HG02981 (cell line): ENCODE data around the gene PTCHD1.

Experiments
- ATAC-seq: cut with Tn5 transposase; IDR thresholded peaks from one replicate; pipeline ENCODE4 v1.9.1; 2021; ENCODE audit warnings: mild to moderate bottlenecking, moderate library complexity; ENCODE audit not compliant: unreplicated experiment

The PTCHD1 gene

DNA sequence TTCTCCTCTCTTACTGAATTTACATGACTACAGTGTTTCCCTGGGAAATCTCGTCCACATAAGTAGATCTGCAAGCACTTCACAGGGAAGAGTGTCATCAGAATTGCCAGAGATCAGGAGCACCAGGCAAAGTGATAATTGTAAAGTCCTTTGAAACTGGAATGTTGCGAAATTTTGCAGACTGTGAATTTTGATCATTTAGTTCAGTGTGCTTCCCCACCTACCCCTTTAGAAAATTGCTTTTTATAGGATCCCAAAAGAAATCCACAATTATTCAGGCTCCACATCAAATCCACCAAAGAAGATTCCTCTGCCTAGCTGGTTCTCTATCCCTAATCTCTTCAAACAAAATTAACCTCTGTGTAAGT, 10.2 kb downstream of the PTCHD1 start:
- no peak for ATAC-seq

DNA sequence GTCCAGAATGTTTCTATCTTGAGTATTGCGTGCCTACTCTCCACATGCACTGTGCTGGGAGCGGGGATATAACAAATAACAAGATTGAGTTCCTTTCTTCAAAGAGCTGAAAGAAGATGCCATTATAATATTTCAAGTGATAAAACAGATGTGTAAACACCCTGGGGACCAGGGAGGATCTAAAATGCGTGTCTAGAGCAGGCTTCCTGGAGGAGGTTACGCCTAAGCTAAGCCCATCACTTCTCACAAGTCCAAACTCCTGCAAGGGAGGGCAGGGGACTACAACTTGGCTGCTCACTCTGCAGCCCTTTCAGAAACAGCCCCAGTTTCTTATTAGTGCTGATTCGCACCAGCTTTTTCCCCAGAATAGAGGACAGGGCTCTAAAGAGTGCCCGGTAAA, 21.5 kb downstream of the PTCHD1 start:
- ATAC-seq: no peak

DNA sequence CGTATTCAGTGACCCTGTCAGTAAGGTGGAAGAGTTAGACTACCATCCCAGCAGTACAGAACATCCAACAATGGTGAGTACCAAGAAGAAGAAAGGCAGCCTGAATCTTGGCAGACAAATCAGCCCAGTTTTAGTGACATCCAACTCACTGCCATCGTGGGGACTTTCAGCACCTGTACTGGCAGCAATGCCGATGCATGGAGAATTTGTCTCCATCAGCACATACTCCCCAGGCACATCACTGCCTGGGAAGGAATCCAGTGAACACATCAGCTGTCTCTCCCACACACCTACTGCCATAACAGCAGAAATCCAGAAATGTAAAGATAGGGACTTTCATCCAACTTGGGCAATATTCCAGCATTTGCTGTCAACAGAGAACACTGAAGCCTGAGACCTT, 29.8 kb downstream of the PTCHD1 start:
- ATAC-seq: no peak

DNA sequence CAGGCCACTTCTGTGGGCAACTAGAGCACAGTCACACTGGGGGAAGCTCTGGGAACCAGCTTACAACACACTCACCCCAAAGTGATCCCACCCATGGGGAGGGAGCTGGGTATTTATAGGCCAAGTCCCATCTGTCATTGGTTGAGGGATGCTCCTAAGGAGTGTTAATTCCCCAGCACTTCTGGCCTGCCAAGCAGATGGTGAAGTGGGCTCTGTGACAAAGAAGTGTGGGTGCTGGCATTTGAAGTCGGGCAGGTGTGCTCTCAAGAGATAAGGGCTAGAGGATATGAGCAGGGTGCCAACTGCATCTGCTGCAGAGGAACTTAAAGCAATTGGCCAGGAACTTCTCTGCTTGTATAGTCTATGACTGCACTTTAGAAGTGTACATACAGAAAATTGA, 30.9 kb downstream of the PTCHD1 start:
- no peak for ATAC-seq

DNA sequence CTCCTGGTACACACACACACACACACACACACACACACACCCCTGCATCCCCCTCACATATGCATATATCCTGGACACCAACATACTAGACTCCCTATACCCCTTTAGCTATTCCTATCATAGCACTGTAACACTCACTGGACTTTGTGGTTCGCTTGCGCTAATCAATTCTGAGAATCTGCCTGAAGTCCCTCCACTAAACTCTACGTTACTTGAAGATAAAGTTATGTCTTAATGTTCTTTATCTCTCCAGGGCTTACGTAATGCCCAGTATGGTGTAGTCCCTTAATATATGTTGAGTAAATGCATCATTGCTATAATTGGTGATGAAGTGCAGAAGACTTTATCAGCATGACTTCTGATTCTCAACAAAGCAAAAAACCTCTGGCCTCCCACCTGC, 32.3 kb downstream of the PTCHD1 start:
- ATAC-seq: no peak

DNA sequence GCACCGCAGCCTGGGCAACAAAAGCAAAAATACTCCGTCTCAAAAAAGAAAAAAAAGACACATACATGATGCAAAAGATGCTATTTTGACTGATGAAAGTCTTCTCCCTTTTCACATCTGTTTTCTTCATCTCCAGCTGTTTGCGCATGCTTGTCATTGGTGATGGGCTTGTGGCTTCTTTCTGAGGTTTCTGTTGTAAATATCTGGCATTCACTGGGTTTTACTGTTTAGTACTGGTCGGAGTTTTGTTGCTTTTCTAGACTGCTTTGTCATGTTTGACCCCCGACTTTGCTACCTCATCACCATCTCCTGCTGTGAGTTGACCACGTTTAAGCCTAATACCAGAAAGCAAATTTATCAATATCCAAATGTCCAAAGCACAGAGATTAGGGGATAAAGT, 34.4 kb downstream of the PTCHD1 start:
- ATAC-seq: no peak

DNA sequence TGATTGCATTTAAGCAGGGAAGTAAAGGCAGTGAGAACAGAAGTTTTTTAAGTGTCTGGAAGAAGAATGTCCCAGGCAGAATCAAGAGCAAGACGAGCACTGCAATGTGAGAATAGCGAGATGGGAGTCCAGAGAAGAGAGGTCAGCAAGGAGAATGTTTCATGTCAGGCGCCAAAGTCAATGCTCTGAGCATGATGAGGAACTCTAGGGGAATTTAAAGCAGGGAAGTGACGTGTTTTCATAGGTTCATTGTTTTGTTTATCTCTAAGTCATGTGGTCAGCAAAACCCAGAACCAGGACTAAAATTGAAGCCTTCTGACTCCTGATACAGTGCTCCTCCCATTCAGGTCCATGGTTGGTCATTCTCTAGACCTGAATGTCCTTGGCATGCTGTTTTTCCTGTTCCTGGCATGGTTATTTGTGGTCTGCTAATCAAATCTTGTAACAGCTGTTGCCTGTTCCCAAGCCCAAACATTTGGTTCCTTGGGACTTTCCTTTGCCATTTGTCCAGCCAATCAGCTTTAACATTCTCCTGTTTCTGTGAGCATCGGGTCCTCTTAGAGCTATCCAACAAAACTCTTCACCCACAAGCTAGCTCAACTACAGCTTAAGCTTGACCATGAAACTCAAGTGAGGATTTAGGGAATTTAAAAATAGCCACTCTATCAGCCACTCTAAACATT, 37.7 kb downstream of the PTCHD1 start:
- no peak for ATAC-seq

DNA sequence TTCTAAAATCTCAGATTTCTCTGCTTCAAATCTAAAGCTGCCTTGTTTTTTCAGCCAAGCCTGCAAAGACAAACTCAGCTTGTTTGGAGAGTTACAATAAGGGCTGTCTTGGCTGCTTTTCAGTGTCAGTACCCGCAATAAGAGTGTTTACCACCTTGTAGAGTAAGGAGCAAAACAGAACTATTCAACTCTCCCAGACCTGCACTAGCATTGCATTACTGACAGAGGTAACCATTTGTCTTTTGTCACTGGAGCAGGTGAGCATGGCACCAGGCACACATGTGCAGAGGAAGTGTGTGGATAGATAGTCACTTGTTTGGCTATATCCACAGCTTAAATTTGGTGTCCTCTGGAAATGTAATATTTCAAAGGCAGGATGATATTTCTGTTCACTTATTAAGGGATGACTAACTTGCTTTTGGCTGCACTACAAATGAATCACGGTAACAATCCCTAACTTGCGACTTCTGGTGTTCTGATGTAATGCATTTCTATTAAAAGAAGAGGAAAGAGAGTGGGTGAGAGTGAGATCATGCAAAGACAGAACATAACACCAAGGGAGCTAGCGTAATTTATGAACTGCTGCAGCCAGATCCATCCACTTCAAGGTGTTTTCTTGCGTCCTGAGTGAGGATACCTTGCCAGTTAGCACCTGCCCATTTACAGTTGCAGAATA, 38.6 kb downstream of the PTCHD1 start:
- no peak for ATAC-seq

DNA sequence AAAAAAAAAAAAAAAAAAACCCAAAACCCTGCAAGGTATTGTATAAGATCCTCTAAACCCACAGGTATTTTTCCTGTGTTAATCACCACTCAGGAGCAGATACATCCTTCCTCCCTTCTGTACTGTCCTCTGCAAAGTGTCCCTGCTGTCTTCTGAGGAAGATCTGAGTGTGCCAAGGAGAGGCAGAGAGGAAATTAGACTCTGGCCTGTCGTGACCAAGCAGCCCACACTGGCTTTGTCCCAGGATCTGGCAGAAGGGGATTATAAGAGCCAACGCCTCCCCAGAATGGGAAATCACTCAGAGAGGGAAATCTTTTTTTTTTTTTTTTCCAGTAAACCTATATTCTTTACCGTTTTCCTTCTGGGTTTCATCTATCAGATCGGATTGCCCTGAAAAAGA, 39.6 kb downstream of the PTCHD1 start:
- ATAC-seq: no peak

DNA sequence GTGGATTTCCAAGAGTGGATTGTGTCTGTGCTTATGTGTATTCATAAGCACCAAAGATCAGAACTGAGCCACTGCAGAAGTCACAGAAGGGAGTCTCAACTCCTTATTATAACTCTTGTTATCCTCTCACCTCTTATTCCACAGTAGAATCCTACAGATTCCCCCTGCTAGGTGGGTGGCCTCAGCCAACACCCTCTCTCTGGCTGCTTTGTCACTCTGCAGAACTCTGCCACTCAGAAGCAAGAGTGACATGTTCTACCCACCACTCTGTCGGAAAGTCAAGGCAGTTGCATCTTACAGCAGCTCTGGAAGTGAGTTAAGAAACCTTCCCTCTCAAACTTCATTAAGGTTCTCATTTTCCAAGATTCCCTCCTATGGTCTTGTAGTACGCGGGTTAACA, 41.9 kb downstream of the PTCHD1 start:
- ATAC-seq: no peak

DNA sequence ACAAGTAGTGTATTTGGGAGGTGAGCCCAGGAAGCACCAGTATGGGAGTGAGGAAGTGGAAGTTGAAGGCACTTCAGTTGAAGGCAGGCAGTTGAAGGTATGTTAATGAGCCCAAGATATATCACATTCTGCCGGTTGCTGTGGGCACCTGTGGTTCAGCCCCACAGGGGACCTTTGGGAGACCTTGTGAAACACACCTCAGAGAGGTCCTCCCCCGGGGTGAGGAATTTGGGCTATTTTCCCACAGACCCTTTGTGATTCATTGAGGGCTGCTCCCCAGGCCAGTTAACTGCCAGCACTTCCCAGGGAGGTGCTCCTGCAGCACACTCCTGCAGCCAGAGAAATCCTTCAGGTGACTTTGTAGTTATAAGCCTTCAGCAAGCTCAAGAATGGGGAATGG, 45.9 kb downstream of the PTCHD1 start:
- no peak for ATAC-seq

DNA sequence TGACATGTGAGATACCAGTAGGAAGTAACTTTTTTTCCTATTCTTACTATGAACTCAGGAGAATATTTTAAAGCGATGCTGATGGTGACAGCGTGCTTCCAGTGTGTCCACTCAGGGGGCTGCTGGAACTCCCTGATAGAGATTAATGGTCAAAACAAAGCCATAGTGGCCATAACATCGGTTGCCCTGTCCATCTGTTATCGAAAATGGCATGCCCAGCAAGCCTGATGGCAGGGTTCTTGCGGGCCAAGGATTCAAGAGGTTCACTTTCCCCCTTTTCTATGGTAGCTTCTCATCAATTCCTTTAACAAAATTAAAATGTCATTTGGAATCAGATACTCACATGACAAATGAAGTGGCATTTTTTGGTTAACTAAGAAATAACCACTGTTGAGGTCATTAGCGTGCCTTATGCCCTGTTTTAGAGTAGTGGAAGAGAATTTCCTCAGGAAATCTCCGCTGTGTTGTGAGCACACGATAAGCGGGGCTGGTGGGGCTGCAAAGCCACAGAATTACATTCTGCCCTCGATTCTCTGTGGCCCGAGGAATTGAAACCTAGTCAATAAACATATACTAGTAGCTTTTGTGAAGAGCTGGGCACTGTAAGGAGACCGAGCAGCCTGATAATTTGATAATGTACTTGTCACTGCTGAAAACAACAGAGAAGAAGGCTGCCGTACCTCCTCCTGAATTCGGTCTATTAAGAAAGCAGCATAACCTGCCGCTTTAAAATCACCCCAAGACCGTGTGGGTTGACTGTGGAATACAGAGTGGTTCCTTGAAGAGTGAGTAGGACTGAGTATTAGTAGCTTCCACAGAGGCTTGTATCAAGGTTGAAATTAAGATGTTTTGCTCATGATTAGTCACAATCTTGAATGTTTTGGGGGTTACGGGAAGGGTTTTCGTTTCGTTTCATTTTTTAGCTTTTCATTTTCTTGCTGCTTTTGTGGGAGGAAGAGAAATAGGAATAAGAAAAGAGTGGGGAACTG, 46.7 kb downstream of the PTCHD1 start:
- ATAC-seq: no peak

DNA sequence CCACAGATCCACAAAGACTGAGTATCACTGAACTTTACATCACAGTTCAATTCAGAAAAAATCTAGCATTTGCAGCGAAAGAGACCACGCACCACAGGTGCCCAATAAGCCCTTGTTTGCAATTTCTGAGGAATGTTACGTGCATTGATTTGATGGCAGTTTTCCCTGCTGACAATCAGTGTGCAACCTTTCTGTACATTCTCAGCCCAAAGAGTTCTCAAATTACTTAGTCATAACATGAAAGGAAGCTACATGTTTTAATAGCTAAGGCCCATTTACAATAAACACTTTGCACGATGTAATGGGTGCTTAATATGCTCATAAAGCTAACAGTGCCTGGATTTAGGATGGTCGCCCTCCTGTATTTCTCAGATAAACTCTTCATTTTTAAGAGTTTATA, 47.9 kb downstream of the PTCHD1 start:
- ATAC-seq: no peak

DNA sequence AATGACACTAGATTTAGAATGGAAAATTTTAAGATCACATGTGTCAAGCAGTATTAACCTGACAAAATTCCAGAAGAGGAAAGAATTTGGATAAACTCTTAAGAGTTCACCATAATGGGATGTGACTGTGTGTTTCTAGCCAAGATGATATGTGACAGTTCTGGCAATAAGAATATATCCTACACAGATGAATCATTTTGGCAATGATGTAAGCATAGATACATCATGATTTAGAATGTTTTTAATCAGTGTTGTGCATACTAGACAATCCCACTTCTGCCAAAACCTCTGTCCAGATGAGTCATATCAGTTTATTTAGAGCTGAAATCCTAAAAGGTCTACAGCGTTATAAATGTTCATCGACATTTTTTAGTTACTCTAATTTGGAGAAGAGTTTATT, 48.8 kb downstream of the PTCHD1 start:
- ATAC-seq: no peak

DNA sequence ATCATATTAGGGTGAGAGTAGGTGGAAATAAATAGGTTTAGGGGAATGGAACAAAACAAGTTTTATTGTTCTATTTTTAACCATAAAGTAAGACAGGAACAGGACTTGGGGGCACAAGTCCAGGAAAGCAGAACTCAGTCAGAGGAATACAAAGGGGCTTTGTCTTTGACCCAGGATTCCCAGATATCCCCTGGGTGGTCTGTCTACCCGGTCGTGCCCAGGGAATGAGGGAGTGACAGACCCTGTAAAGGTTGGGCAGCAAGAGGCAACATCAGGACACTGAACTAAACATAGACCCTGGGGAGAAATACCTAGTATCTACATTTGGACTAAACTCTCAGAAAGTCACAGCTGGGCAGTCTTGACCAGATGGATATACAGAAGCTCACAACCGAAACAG, 50.6 kb downstream of the PTCHD1 start:
- no peak for ATAC-seq

DNA sequence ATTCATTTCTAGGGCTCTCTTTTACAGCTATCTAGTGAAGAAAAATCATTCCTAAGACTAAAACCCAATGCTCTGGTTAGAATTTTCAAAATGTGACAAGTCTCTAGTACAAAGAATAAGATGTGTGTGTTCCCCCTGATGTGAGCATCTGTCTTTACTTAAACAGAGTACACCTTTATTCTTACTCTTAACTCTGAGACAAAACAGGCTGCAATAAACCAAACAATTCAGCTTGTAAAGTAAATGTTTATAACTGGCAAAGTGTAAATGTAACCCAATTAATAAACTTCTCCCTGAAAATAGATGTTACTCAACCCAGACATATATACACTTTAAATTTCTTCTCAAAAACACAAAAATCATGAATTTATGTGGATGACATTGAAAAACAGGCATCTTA, 51.6 kb downstream of the PTCHD1 start:
- no peak for ATAC-seq

DNA sequence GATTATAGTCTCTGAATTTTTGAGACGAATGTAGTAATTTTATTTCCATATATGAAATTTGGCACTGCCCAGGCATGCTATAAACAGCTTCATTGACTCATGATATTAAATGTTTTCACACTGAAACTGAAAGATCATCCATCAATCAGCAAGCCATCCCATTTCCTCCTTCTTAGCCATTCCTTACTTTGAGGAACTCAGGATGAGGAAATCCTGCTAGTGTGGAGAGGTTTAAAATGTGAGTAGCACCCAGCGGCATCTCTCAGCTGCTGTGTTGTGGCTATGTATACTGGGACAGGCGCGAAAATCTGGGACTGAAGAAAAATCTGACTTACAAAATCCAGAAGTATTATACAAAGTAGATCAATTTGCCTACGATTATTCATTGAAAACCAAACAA, 52.1 kb downstream of the PTCHD1 start:
- no peak for ATAC-seq

DNA sequence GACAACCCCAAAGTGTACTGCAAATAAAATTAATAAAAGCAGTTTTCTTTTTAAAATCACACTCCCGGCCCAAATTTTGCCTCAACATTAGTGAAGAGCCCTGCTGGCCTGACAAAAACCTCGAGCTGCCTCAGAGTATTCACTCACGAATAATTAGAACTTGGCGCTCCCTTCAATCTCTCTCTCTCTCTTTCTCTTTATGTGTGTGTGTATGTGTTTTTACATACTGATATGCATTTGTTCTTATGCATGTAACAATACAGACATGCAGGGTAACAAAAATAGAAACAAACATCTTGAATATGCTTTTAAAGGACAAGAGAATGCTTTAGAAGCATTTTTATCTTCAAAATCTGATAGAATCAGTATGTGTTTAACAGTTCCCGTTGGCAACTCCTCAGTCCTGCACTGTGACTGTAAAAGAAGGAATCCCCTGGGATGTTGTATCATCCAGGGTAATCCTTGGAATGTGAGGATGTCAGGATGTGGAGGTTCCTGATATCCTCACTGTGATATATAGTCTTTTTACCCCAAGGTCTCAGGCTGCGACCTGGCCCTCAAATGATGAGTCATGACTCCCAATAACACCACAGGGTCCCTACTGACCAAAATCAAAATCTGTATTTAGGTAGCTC, 53.0 kb downstream of the PTCHD1 start:
- no peak for ATAC-seq

DNA sequence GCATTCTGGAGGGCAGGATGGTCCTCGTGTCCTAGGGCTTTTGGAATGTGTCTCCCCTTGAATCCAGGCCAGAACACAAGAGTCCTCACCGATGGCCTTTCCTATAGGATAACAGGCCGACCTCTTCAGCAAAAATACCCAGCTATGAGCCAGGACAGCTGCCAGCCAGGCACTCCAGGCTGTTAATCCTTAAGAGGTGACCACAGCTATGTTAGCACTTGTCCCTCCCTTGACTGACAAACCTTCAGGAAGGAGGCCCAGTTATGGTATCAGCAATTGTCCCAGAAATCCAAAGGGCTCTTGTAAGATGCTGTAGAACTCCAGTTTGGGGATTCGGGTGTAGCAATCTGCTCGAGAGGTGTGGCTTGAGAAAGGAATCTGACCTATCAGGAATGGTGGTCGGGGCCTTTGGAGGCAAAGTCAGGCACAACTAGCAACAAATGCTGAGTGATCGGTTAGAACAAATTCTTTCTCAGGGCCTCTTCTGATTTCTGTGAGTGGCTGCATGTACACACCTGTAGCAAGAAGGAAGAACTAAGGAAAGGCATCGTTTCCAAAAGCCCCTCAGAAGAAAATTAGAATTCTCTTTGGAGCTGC, 54.6 kb downstream of the PTCHD1 start:
- ATAC-seq: no peak

DNA sequence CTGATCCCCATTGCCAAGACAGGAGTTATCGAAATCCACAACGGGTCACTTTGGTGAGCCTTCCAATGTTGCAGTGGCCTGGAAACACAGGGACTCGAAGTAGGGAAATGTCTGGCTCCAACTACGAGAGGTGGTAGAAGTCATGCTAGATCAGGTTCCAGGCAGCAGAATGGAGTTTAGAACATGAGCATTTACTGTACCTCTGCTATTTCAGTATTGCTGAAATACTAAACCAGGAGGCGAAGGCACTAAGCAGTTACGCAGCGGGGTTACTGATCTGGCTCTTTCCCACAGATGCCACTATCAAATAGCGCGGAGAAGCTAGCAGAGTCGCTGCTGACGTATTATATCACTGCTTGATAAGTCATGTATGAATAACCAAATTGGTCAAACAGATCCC, 56.3 kb downstream of the PTCHD1 start:
- no peak for ATAC-seq

DNA sequence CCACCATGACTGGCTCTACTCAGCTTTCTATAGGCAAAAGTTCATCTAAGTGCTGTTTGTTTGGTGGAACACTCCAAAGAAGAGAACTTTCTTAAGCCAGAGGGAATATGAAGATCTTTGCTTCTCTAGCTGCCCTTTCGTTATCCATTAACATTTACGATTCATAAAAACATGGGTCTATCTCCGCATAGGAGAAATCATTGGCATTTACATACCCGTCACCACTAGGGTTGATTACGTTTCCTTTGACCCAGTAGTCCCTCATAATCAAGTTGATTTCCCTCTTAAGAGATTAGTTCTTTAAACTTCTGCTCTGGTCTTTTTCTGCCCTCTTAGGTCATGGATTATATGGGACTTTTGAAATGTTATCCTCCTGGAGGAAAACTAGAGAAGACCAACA, 57.5 kb downstream of the PTCHD1 start:
- ATAC-seq: no peak
